ENCODE results near the gene ERMARD.

The ERMARD gene

DNA sequence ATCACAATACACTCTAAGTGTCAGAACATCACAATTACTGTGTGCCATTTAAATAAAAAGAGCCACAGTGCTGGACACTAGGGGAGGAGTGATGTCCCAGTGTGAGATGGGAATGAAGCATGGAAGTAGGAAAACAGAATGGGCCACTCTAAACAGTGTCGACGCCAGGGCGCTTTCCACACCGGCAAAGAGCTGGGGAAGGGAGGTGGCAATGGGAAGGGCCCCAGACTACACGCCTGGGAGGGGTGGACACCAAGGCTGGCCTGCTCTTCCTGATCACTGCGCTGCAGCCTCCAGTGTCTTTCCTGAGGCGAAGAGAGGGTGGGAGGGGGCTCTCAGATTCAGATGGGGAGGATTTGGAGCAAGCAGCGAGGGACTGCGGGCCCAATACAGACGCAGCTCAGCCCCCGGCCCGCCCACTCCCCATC, 75.9 kb downstream of the ERMARD start:
- no peak for DNase-seq

DNA sequence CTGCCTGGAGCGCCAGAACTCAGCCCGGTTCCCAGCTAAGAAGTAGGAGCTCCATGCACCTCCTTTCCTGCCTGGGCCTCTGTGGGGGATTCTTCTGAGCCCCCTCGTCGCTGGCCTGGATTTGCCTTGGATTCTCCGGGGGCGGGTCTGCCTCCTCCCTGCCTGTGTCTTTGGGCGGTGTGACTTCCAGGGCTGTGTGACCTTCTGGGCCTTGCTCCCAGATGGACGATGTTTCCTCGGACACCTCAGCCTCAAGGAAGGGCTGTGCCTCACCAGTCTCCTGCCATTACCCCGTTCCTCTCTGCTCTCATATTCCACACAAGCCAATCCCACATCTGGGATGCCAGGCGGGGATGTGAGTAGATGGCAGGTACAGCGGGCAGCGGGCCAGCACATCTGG, 76.8 kb downstream of the ERMARD start:
- DNase-seq: no peak

DNA sequence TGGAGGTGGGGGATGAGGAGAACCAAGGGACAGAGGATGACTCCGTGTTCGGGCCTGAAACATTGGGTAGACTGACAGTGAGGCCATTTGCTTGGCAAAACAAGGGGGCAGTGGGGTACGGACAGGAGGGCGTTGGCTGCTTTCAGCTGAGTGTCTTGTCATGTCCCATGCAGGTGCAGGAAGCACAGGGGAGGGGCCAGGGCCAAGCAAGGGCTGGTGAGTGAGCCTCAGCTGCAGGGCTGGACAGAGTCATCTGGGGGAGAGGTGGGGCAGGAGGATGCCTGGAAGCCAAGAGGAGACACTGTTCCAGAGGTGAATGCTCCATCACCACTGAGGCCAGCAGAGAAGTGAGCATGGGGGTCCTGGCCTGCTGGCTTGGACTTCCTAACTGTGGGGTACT, 78.4 kb downstream of the ERMARD start:
- no peak for DNase-seq

DNA sequence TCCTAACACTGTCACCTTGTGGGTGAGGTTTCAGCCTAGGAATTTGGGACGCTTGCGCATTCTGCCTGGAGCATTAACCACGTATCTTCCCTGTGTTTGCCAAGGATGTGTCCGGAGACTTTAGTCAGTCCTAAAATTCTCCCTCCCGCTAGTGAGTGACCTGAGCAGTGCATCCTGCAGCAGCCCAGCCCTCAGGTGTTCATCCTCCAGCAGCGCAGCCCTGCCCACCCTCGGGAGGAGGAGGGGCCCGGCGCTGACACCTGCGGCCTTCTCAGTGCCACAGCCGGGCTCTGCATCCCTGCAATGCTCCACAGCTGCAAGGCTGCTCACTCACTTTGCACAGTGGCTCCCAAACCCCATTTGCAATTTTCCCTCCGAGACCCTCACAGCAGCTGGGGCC, 79.5 kb downstream of the ERMARD start:
- DNase-seq: no peak
